PFSK-1 (cell line): ENCODE measurements around the gene ACBD3.

Experiments used
- POLR2AphosphoS5 ChIP-seq: IDR thresholded peaks from 2 replicates; pipeline ENCODE4 v1.6.1; 2012; ENCODE audit warnings: low read depth, mild to moderate bottlenecking, control low read depth, low read length, moderate library complexity
- SIN3A ChIP-seq: IDR thresholded peaks from 2 replicates; pipeline ENCODE4 v1.6.1; 2012; ENCODE audit warnings: mild to moderate bottlenecking, low read length, moderate library complexity, borderline replicate concordance; ENCODE audit not compliant: insufficient read depth
- TAF1 ChIP-seq: IDR thresholded peaks from 2 replicates; pipeline ENCODE4 v1.6.1; 2012; ENCODE audit warnings: low read length, control low read depth, borderline replicate concordance; ENCODE audit not compliant: insufficient read depth
- TF ChIP-seq, protein P1 (sequence below), 2 experiments: IDR thresholded peaks; 2 replicates each; pipeline versions ENCODE4 v1.6.1 to v1.8.0; 2011 to 2012; ENCODE audit warnings: low read depth in 2 of 2, low read length in 2 of 2, control low read depth in 1 of 2, inconsistent platforms in 1 of 2, mild to moderate bottlenecking in 1 of 2, moderate library complexity in 1 of 2; ENCODE audit not compliant: insufficient read depth in 1 of 2

DNA sequence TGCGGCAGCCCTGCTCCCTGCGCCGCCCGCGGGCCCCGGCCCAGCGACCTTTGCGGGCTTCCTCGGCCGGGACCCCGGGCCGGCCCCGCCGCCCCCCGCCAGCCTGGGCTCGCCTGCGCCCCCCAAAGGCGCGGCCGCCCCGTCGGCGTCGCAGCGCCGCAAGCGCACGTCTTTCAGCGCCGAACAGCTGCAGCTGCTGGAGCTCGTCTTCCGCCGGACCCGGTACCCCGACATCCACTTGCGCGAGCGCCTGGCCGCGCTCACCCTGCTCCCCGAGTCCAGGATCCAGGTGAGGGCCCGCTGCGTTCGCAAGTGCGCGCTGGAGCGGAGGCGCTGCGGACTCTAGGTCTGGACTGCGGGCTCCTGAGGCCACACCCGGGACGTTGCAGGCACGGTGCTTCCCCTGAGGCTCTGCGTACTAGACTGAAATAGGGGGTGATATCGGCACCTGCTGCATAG, 37.3 kb upstream of the ACBD3 start:
- no peak for TF ChIP-seq SIN3A
- no peak for TF ChIP-seq TAF1
- TF ChIP-seq POLR2AphosphoS5: no peak
- TF ChIP-seq, protein P1, sequence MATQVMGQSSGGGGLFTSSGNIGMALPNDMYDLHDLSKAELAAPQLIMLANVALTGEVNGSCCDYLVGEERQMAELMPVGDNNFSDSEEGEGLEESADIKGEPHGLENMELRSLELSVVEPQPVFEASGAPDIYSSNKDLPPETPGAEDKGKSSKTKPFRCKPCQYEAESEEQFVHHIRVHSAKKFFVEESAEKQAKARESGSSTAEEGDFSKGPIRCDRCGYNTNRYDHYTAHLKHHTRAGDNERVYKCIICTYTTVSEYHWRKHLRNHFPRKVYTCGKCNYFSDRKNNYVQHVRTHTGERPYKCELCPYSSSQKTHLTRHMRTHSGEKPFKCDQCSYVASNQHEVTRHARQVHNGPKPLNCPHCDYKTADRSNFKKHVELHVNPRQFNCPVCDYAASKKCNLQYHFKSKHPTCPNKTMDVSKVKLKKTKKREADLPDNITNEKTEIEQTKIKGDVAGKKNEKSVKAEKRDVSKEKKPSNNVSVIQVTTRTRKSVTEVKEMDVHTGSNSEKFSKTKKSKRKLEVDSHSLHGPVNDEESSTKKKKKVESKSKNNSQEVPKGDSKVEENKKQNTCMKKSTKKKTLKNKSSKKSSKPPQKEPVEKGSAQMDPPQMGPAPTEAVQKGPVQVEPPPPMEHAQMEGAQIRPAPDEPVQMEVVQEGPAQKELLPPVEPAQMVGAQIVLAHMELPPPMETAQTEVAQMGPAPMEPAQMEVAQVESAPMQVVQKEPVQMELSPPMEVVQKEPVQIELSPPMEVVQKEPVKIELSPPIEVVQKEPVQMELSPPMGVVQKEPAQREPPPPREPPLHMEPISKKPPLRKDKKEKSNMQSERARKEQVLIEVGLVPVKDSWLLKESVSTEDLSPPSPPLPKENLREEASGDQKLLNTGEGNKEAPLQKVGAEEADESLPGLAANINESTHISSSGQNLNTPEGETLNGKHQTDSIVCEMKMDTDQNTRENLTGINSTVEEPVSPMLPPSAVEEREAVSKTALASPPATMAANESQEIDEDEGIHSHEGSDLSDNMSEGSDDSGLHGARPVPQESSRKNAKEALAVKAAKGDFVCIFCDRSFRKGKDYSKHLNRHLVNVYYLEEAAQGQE (IDR thresholded peaks at IDR 0.05; ENCODE audit: insufficient read depth in 1 of 2, low read depth in 2 of 2, low read length in 2 of 2): no peak
